Neural cell (in vitro differentiated cells): Measurements from ENCODE around the gene PEF1. TPM values are rescaled to one million over a fixed set of nuclear protein-coding genes. Genes with fewer than 3 reads are reported as not detected.

ENCODE experiments used
- H2AFZ ChIP-seq: fragments of 200-600, 300-800 bp; sonication (generic), shearing (Covaris generic); 2 replicates; pipeline ENCODE4 v1.6.0; 2014; ENCODE audit warnings: low read depth, mild to moderate bottlenecking, antibody characterized with exemption, low read length, moderate library complexity
- H3F3A ChIP-seq: fragments of 200-600 bp; shearing (Covaris generic); 2 replicates; pipeline ENCODE4 v1.6.1; 2016; ENCODE audit warnings: mild to moderate bottlenecking, moderate library complexity, mixed read lengths, antibody characterized with exemption, low read length; ENCODE audit not compliant: insufficient read depth, poor library complexity, severe bottlenecking
- H3K27ac ChIP-seq: fragments of 200-600, 300-800 bp; sonication (generic), shearing (Covaris generic); 2 replicates; pipeline ENCODE4 v1.5.1; 2014; ENCODE audit warnings: mild to moderate bottlenecking, low read length, moderate library complexity
- H3K27me3 ChIP-seq: fragments of 300-800, 200-600 bp; sonication (generic), shearing (Covaris generic); 2 replicates; pipeline ENCODE4 v1.6.0; 2014; ENCODE audit warnings: mild to moderate bottlenecking, low read depth, low read length, moderate library complexity; ENCODE audit not compliant: insufficient read depth
- H3K36me3 ChIP-seq: fragments of 300-800, 200-600 bp; sonication (generic), shearing (Covaris generic); 2 replicates; pipeline ENCODE4 v1.5.1; 2014; ENCODE audit warnings: mild to moderate bottlenecking, antibody characterized with exemption, low read length, moderate library complexity; ENCODE audit not compliant: insufficient read depth
- H3K4me2 ChIP-seq: fragments of 300-800, 200-600 bp; sonication (generic), shearing (Covaris generic); 2 replicates; pipeline ENCODE4 v1.6.0; 2014; ENCODE audit warnings: mild to moderate bottlenecking, low read length
- H3K4me3 ChIP-seq: fragments of 300-800, 200-600 bp; sonication (generic), shearing (Covaris generic); 2 replicates; pipeline ENCODE4 v1.5.1; 2014; ENCODE audit warnings: mild to moderate bottlenecking, low read length, moderate library complexity
- H3K79me2 ChIP-seq: fragments of 200-600 bp; shearing (Covaris generic); replicated peaks from 2 replicates; pipeline ENCODE4 v1.6.0; 2014; ENCODE audit warnings: mild to moderate bottlenecking, low read length, moderate library complexity; ENCODE audit not compliant: insufficient read depth
- H3K9ac ChIP-seq: fragments of 300-800, 200-600 bp; sonication (generic), shearing (Covaris generic); 2 replicates; pipeline ENCODE4 v1.6.1; 2016; ENCODE audit warnings: mild to moderate bottlenecking, low read length, mixed read lengths
- H3K9me2 ChIP-seq: fragments of 200-600 bp; shearing (Covaris generic); 2 replicates; pipeline ENCODE4 v1.6.1; 2016; ENCODE audit warnings: mild to moderate bottlenecking, low read length, mixed read lengths; ENCODE audit not compliant: insufficient read depth
- H3K9me3 ChIP-seq: fragments of 200-600, 300-800 bp; sonication (generic), shearing (Covaris generic); 2 replicates; pipeline ENCODE4 v1.6.1; 2016; ENCODE audit warnings: mild to moderate bottlenecking, mixed run types, low read length, moderate library complexity, mixed read lengths
- H4K20me1 ChIP-seq: fragments of 200-600 bp; shearing (Covaris generic); 2 replicates; pipeline ENCODE4 v1.6.1; 2016; ENCODE audit warnings: mild to moderate bottlenecking, mixed run types; ENCODE audit not compliant: insufficient read depth
- CTCF ChIP-seq: fragments of 450-650 bp; IDR thresholded peaks from 2 replicates; pipeline ENCODE4 v1.5.1; 2014; ENCODE audit warnings: antibody characterized with exemption, mild to moderate bottlenecking, moderate library complexity; ENCODE audit not compliant: poor library complexity, severe bottlenecking
- EP300 ChIP-seq: fragments of 450-650 bp; conservative IDR thresholded peaks from 2 replicates; pipeline ENCODE4 v1.6.1; 2014; ENCODE audit warnings: antibody characterized with exemption, mild to moderate bottlenecking, moderate library complexity; ENCODE audit not compliant: poor library complexity, severe bottlenecking
- EZH2 ChIP-seq: fragments of 200-600, 300-800 bp; shearing (Covaris generic), sonication (generic); IDR thresholded peaks from 2 replicates; pipeline ENCODE4 v1.6.1; 2014; ENCODE audit warnings: antibody characterized with exemption, low read length, borderline replicate concordance, mild to moderate bottlenecking; ENCODE audit not compliant: insufficient read depth, poor library complexity, severe bottlenecking
- MXI1 ChIP-seq: fragments of 450-650 bp; conservative IDR thresholded peaks from 2 replicates; pipeline ENCODE4 v1.6.1; 2014; ENCODE audit warnings: antibody characterized with exemption, mild to moderate bottlenecking; ENCODE audit not compliant: poor library complexity, severe bottlenecking
- POLR2AphosphoS5 ChIP-seq: IDR thresholded peaks from 2 replicates; pipeline ENCODE4 v1.6.1; 2012
- RAD21 ChIP-seq: fragments of 450-650 bp; conservative IDR thresholded peaks from 2 replicates; pipeline ENCODE4 v1.6.1; 2014; ENCODE audit warnings: antibody characterized with exemption, mild to moderate bottlenecking, moderate library complexity
- SMC3 ChIP-seq: fragments of 450-650 bp; conservative IDR thresholded peaks from 2 replicates; pipeline ENCODE4 v1.6.1; 2014; ENCODE audit warnings: antibody characterized with exemption, mild to moderate bottlenecking, moderate library complexity; ENCODE audit not compliant: poor library complexity
- TAF1 ChIP-seq: IDR thresholded peaks from 2 replicates; pipeline ENCODE4 v1.6.1; 2012; ENCODE audit warnings: low read depth
- polyA minus RNA-seq: library from RNA; depleted of rRNA, polyadenylated mRNA; stranded (reverse); fragments of >200 nt; gene quantifications from 2 replicates; pipeline ENCODE4 v1.2.3, GENCODE V29; 2014
- polyA plus RNA-seq: library from polyadenylated mRNA; depleted of rRNA; stranded (reverse); fragments of >200 nt; gene quantifications from 2 replicates; pipeline ENCODE4 v1.2.3, GENCODE V29; 2014
- TF ChIP-seq, protein P1 (sequence below): IDR thresholded peaks from 2 replicates; pipeline ENCODE4 v1.6.1; 2012; ENCODE audit warnings: borderline replicate concordance

PEF1 gene, protein sequence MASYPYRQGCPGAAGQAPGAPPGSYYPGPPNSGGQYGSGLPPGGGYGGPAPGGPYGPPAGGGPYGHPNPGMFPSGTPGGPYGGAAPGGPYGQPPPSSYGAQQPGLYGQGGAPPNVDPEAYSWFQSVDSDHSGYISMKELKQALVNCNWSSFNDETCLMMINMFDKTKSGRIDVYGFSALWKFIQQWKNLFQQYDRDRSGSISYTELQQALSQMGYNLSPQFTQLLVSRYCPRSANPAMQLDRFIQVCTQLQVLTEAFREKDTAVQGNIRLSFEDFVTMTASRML
- 48.2 and 51.1 TPM in 2 replicates for polyA plus RNA-seq
- 36.1 and 41.9 TPM in 2 replicates for polyA minus RNA-seq

DNA sequence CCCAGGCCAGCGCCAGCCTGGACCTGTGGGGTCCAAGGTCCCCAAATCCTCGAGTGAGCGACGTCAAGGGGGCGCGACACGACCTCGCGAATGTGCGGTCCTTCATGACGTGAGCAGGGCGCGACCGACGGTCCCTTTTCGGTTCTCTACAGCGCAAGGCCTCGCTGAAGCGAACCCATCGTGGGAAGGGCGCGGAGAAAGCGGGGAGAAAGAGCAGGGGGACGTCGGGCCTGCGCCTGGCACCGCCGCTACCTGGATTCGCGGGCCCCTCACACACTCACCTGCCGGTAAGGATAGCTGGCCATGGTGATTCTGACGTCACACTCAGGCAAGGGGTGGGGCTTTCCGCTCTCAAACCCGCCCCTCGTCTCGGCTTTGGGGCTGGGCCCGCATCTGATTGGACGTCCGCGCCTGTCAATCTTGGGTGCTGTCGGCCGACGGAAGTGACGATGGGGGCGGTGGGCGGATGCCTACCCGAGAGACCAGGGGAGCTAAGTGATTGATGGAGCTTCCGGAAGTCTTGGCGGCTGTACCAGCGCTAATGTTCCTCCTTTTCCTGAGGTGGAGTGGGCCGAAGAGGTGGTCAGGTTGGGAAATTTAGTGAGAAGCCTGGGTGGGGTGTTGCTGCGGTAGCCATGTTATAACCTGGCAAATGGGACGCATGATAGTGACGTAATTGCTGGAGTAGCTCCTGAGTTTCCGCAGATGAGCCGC lies at the start of gene PEF1:
PEF1 (minus strand) TSS at position 317 of the 714 bp plus-strand sequence; CDS start at position 305, 12 bp downstream.
- Histone ChIP-seq H3K79me2 (peaks cover 20% of the 10 kb centered on the region), H3K4me2 (peak within 1 kb of the TSS; percentile 90), H3K27me3 (no peaks in the 10 kb centered on the region), H3K4me3 (peak within 1 kb of the TSS; percentile 79), H2AFZ (peak within 1 kb of the TSS; percentile 95), H3K9ac (peak within 1 kb of the TSS; percentile 94), H4K20me1 (no peaks in the 10 kb centered on the region), H3F3A (no peaks in the 10 kb centered on the region), H3K9me2 (no peaks in the 10 kb centered on the region), H3K27ac (peak within 1 kb of the TSS; percentile 95), H3K9me3 (no peaks in the 10 kb centered on the region), H3K36me3 (no peaks in the 10 kb centered on the region)
- TF ChIP-seq MXI1: peak; percentile 73
- TF ChIP-seq EZH2: no peak
- TF ChIP-seq, protein P1, sequence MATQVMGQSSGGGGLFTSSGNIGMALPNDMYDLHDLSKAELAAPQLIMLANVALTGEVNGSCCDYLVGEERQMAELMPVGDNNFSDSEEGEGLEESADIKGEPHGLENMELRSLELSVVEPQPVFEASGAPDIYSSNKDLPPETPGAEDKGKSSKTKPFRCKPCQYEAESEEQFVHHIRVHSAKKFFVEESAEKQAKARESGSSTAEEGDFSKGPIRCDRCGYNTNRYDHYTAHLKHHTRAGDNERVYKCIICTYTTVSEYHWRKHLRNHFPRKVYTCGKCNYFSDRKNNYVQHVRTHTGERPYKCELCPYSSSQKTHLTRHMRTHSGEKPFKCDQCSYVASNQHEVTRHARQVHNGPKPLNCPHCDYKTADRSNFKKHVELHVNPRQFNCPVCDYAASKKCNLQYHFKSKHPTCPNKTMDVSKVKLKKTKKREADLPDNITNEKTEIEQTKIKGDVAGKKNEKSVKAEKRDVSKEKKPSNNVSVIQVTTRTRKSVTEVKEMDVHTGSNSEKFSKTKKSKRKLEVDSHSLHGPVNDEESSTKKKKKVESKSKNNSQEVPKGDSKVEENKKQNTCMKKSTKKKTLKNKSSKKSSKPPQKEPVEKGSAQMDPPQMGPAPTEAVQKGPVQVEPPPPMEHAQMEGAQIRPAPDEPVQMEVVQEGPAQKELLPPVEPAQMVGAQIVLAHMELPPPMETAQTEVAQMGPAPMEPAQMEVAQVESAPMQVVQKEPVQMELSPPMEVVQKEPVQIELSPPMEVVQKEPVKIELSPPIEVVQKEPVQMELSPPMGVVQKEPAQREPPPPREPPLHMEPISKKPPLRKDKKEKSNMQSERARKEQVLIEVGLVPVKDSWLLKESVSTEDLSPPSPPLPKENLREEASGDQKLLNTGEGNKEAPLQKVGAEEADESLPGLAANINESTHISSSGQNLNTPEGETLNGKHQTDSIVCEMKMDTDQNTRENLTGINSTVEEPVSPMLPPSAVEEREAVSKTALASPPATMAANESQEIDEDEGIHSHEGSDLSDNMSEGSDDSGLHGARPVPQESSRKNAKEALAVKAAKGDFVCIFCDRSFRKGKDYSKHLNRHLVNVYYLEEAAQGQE: peak; percentile 74
- TF ChIP-seq EP300: peak; percentile 82
- TF ChIP-seq POLR2AphosphoS5: peak; percentile 96
- TF ChIP-seq SMC3: peak; percentile 36
- TF ChIP-seq RAD21: no peak
- peak; percentile 89 for TF ChIP-seq TAF1
- no peak for TF ChIP-seq CTCF

DNA sequence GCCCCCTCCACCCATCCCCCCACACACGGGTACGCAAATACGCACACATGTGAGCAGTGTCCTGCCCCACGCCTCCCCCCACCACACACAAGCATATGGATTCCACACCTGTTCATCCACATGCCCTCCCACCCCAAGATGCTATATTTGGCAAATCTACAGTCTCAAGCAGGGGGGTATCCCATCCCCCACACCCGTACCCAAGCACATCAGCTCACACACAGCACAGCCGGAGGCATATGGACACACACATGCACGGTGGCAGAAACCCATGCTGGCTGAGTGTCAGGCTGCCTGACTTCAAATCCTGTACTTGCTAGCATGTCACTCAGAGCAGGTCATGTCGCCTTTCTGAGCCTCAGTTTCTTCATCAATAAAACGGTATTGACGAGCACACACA lies 48.6 kb upstream of the PEF1 start:
- peak overlapping the region; percentile 20 for H3K9ac ChIP-seq
- no peak overlapping the region for H3K27ac ChIP-seq
- H3K36me3 ChIP-seq: no peaks in the 10 kb centered on the region

More for the DNA sequence above, 48.6 kb upstream of the PEF1 start:
- H3K27me3 ChIP-seq: no peaks in the 10 kb centered on the region
- no peaks in the 10 kb centered on the region for H3K79me2 ChIP-seq
- H2AFZ ChIP-seq: no peak overlapping the region
- H3F3A ChIP-seq: no peaks in the 10 kb centered on the region
- H3K9me2 ChIP-seq: no peaks in the 10 kb centered on the region
- TF ChIP-seq EZH2 (no peak), MXI1 (no peak), EP300 (no peak), RAD21 (no peak)
- TF ChIP-seq, protein P1: no peak
- no peaks in the 10 kb centered on the region for H4K20me1 ChIP-seq
- no peak overlapping the region for H3K4me2 ChIP-seq
- no peaks in the 10 kb centered on the region for H3K9me3 ChIP-seq
- no peak overlapping the region for H3K4me3 ChIP-seq
